Loucy (cell line): ENCODE measurements around the gene ZYG11A.
A peak's percentile ranks its signal among the peaks of the same experiment; 100 is the strongest.
"Not testable (repeated sequence)": the region's sequence is repeated elsewhere in the genome, so short reads cannot be mapped to it uniquely, and the experiment has no call there.

Experiments
- H2AFZ ChIP-seq: fragments of 200-600 bp; sonication (generic); 2 replicates; pipeline ENCODE4 v1.6.0; 2016; ENCODE audit warnings: antibody characterized with exemption, mild to moderate bottlenecking, low read length, moderate library complexity
- H3F3A ChIP-seq: fragments of 200-600 bp; 2 replicates; pipeline ENCODE4 v1.6.0; 2016; ENCODE audit warnings: antibody characterized with exemption, low read depth, mild to moderate bottlenecking
- H3K27me3 ChIP-seq: fragments of 200-600 bp; sonication (generic); 2 replicates; pipeline ENCODE4 v1.6.1; 2014; ENCODE audit warnings: low read length, mild to moderate bottlenecking; ENCODE audit not compliant: insufficient read depth, poor library complexity, severe bottlenecking
- H3K36me3 ChIP-seq: fragments of 200-600 bp; sonication (generic); 2 replicates; pipeline ENCODE4 v1.6.1; 2016; ENCODE audit warnings: low read length; ENCODE audit not compliant: insufficient read depth
- H3K4me1 ChIP-seq: fragments of 200-600 bp; sonication (generic); 2 replicates; pipeline ENCODE4 v1.5.1; 2014; ENCODE audit warnings: low read length, mild to moderate bottlenecking; ENCODE audit not compliant: insufficient read depth, poor library complexity, severe bottlenecking
- H3K4me2 ChIP-seq: fragments of 200-600 bp; sonication (generic); 2 replicates; pipeline ENCODE4 v1.6.0; 2014; ENCODE audit warnings: antibody characterized with exemption, low read length, low read depth, mild to moderate bottlenecking; ENCODE audit not compliant: poor library complexity, severe bottlenecking
- H3K4me3 ChIP-seq: fragments of 200-600 bp; sonication (generic); 2 replicates; pipeline ENCODE4 v1.5.1; 2014; ENCODE audit warnings: low read length, mild to moderate bottlenecking, mixed read lengths; ENCODE audit not compliant: poor library complexity, severe bottlenecking
- H3K79me2 ChIP-seq: fragments of 200-600 bp; sonication (generic); 2 replicates; pipeline ENCODE4 v1.6.1; 2014; ENCODE audit warnings: low read length; ENCODE audit not compliant: insufficient read depth
- H3K9ac ChIP-seq: fragments of 200-600 bp; sonication (generic); 2 replicates; pipeline ENCODE4 v1.6.0; 2014; ENCODE audit warnings: mild to moderate bottlenecking, low read depth, low read length, moderate library complexity; ENCODE audit not compliant: poor library complexity, severe bottlenecking
- H3K9me2 ChIP-seq: fragments of 200-600 bp; sonication (generic); replicated peaks from 2 replicates; pipeline ENCODE4 v1.6.1; 2016; ENCODE audit warnings: low read depth, low read length, mixed read lengths
- H3K9me3 ChIP-seq: fragments of 200-600 bp; sonication (generic); 2 replicates; pipeline ENCODE4 v1.6.1; 2014; ENCODE audit warnings: mild to moderate bottlenecking, antibody characterized with exemption, low read length, low read depth; ENCODE audit not compliant: insufficient read depth
- H4K20me1 ChIP-seq: fragments of 200-600 bp; sonication (generic); 2 replicates; pipeline ENCODE4 v1.6.0; 2014; ENCODE audit warnings: antibody characterized with exemption, low read length, mild to moderate bottlenecking; ENCODE audit not compliant: insufficient read depth, poor library complexity, severe bottlenecking
- EZH2phosphoT487 ChIP-seq: fragments of 200-600 bp; IDR thresholded peaks from 2 replicates; pipeline ENCODE4 v1.6.1; 2018; ENCODE audit warnings: antibody characterized with exemption, mild to moderate bottlenecking, moderate library complexity, borderline replicate concordance
- TF ChIP-seq, protein P1 (sequence below): fragments of 200-600 bp; sonication (generic); conservative IDR thresholded peaks from 2 replicates; pipeline ENCODE4 v1.5.1; 2014; ENCODE audit warnings: mild to moderate bottlenecking, antibody characterized with exemption, low read length

The ZYG11A gene

DNA sequence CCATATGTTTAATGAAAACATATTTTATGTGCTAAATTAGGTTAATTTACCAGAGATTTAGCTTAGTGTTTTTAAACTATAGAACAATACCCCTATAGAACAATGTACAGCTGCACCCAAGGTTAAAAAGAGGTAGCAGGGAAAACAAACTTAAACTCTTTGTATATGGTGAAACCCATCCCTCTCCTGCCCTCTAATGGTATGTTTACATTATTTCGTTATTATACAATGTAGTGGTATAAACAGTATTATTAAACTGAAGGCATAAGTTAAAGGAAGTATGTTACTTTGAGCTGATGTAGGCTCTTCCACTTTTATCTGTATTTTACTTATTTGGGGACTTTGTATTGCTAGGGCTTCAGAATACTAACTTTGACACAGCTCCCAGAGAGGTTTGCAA lies 16.7 kb upstream of the ZYG11A start:
- Histone ChIP-seq H3K27me3 (no peaks in the 10 kb centered on the region), H3K9me2 (no peaks in the 10 kb centered on the region), H3K36me3 (peaks cover 11% of the 10 kb centered on the region; the same call in 1 of the 2 replicates), H3K4me1 (no peaks in the 10 kb centered on the region), H3K9ac (no peak overlapping the region), H3F3A (no peaks in the 10 kb centered on the region), H3K9me3 (no peaks in the 10 kb centered on the region), H2AFZ (no peak overlapping the region), H4K20me1 (no peaks in the 10 kb centered on the region), H3K4me2 (no peak overlapping the region), H3K4me3 (no peak overlapping the region), H3K79me2 (no peaks in the 10 kb centered on the region)
- no peak for TF ChIP-seq EZH2phosphoT487
- TF ChIP-seq, protein P1, sequence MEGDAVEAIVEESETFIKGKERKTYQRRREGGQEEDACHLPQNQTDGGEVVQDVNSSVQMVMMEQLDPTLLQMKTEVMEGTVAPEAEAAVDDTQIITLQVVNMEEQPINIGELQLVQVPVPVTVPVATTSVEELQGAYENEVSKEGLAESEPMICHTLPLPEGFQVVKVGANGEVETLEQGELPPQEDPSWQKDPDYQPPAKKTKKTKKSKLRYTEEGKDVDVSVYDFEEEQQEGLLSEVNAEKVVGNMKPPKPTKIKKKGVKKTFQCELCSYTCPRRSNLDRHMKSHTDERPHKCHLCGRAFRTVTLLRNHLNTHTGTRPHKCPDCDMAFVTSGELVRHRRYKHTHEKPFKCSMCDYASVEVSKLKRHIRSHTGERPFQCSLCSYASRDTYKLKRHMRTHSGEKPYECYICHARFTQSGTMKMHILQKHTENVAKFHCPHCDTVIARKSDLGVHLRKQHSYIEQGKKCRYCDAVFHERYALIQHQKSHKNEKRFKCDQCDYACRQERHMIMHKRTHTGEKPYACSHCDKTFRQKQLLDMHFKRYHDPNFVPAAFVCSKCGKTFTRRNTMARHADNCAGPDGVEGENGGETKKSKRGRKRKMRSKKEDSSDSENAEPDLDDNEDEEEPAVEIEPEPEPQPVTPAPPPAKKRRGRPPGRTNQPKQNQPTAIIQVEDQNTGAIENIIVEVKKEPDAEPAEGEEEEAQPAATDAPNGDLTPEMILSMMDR = peak; percentile 66

GRCh38 chr1:52834798-52835197 lies 7.8 kb upstream of the ZYG11A start:
- no peaks in the 10 kb centered on the region for H3K9me2 ChIP-seq
- TF ChIP-seq EZH2phosphoT487 = no peak
- TF ChIP-seq, protein P1 = no peak
- no peak overlapping the region for H3K4me3 ChIP-seq
- no peaks in the 10 kb centered on the region for H3K4me1 ChIP-seq
- no peak overlapping the region for H3K4me2 ChIP-seq
- no peaks in the 10 kb centered on the region for H3K27me3 ChIP-seq
- no peaks in the 10 kb centered on the region for H4K20me1 ChIP-seq
- no peaks in the 10 kb centered on the region for H3F3A ChIP-seq
- no peaks in the 10 kb centered on the region for H3K79me2 ChIP-seq
- no peaks in the 10 kb centered on the region for H3K36me3 ChIP-seq
- no peaks in the 10 kb centered on the region for H3K9me3 ChIP-seq
- H3K9ac ChIP-seq = no peak overlapping the region
- no peak overlapping the region for H2AFZ ChIP-seq

DNA sequence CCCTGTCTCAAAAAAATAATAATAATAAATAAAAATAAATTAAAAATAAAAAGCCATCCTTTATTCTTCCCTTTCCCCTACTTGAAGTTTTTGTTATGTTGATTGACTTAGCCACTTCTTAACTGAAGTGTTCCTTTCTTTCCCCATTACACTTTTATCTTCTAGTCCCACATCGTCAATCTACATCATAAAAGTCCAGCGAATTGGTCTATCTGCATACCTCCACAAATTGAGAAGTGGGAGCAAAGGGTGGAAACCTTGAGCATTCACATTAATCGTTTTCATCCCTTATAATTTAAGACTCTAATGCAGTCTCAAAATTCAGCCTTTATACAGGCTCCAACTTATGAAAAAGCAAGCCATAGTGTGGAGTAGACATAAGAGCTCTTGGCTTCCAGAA lies 6.5 kb upstream of the ZYG11A start:
- H3K4me2 ChIP-seq = no peak overlapping the region
- H3K4me1 ChIP-seq = no peaks in the 10 kb centered on the region
- H3K36me3 ChIP-seq = no peaks in the 10 kb centered on the region
- no peak overlapping the region for H3K4me3 ChIP-seq
- H2AFZ ChIP-seq = no peak overlapping the region
- no peaks in the 10 kb centered on the region for H4K20me1 ChIP-seq
- H3F3A ChIP-seq = no peaks in the 10 kb centered on the region
- H3K79me2 ChIP-seq = no peaks in the 10 kb centered on the region
- H3K9me2 ChIP-seq = no peaks in the 10 kb centered on the region
- no peaks in the 10 kb centered on the region for H3K27me3 ChIP-seq
- no peak for TF ChIP-seq EZH2phosphoT487
- TF ChIP-seq, protein P1 = no peak
- H3K9me3 ChIP-seq = no peaks in the 10 kb centered on the region
- no peak overlapping the region for H3K9ac ChIP-seq

DNA sequence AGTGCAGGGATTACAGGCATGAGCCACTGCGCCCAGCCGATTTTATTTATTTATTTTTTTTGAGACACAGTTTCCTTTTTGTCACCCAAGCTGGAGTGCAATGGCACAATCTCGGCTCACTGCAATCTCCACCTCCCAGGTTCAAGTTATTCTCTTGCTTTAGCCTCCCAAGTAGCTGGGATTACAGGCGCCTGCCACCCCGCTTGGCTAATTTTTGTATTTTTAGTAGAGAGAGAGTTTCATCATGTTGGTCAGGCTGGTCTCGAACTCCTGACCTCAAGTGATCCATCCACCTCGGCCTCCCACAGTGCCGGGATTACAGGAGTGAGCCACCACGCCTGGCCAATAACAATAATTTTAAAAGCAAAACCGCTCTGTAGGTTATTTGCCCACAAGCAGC lies 3.4 kb upstream of the ZYG11A start:
- H3K36me3 ChIP-seq, H3K9me2 ChIP-seq, H3F3A ChIP-seq, H2AFZ ChIP-seq, H3K79me2 ChIP-seq, H4K20me1 ChIP-seq, H3K4me2 ChIP-seq, H3K9me3 ChIP-seq, H3K9ac ChIP-seq, H3K4me1 ChIP-seq, H3K4me3 ChIP-seq, H3K27me3 ChIP-seq: not testable (repeated sequence)

DNA sequence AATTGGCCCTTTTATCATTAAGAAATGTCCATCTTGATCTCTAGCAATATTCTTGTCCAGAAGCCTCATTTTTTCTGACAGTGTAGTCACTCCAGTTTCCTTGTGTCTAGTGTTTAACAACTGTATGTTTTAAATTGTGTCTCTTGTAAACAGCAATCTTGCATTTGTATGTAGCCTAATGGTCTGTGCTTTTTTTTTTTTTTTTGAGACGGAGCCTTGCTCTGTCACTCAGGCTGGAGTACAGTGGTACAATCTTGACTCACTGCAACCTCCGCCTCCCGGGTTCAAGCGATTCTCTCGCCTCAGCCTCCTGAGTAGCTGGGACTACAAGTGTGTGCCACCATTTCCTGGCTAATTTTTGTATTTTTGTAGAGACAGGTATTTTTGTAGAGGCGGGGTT lies 2.6 kb downstream of the ZYG11A start:
- H3K9ac ChIP-seq, H3K9me3 ChIP-seq, H3K36me3 ChIP-seq, H3K27me3 ChIP-seq, H3K4me3 ChIP-seq, H3K79me2 ChIP-seq, H4K20me1 ChIP-seq, H3K4me1 ChIP-seq, H3K9me2 ChIP-seq, H2AFZ ChIP-seq, H3K4me2 ChIP-seq, H3F3A ChIP-seq: not testable (repeated sequence)
